ENCODE measurements around the gene CLPTM1L.

The CLPTM1L gene

GRCh38 chr5:1325191-1325741, 19.6 kb downstream of the CLPTM1L start:
- peak; percentile 32 for DNase-seq

- DNase-seq = peak; percentile 30
These were observed 20.1 kb downstream of the CLPTM1L start for GRCh38 chr5:1324719-1325190.

- peak; percentile 30 for DNase-seq
These were observed 20.6 kb downstream of the CLPTM1L start for GRCh38 chr5:1324301-1324700.

DNA sequence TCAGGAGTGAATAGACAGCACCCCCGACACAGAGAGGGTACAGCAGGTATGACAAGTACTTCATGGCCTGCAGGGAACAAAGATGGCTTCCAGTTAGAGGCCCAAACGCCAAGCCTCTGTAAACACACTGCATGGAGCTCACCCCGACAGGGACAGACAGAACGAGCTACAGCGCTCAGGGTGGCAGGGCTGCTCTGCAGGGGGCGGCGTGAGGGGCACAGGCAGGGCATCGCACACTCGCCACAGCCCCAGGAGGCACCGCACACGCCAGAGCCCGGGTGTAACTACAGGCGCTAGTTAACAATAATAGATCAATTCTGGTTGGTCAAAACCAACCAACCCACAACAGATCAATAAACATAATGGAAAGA, 21.1 kb downstream of the CLPTM1L start:
- peak; percentile 28 for DNase-seq

GRCh38 chr5:1322955-1323802, 21.7 kb downstream of the CLPTM1L start:
- DNase-seq = peak; percentile 41

DNA sequence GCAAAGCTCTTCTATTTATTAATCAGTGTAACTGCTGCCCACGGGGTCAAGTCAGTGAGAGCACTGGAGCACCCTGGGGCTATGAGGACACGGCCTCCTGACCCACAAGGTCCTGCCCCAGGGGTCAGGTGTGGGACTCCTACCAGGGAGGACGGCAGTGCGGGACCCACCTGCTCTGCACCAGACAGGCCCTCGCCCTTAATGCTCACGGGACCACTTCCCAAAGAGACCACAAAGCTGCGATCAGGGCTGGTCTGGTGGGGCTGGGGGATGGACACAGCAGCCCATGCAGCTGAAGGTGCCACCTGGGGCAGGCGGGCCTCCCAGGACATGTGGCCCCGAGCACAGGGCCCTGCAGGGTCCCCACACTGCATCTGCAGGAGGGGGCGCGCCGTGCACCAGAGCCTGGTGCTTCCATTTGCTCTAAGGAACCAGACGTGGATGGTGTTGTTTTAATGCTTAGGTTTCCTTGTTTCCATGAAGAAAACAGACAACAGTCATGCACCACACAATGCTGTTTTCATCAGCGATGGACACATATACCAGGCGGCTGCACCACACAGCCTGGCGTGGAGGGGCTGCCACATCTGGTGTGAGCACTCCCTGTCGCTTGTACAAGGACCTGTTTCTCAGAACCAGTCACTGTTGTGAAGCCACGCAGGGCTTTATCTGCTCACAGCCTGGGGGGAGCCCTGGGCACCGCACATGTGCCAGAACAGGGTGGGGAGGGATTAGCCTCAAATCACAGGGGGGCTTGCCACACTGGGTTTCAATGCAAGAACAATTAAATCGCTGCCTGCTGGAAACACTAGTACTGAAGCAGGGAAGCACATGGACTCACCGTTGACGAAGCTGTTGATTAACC, 22.6 kb downstream of the CLPTM1L start:
- DNase-seq = peak; percentile 49

DNA sequence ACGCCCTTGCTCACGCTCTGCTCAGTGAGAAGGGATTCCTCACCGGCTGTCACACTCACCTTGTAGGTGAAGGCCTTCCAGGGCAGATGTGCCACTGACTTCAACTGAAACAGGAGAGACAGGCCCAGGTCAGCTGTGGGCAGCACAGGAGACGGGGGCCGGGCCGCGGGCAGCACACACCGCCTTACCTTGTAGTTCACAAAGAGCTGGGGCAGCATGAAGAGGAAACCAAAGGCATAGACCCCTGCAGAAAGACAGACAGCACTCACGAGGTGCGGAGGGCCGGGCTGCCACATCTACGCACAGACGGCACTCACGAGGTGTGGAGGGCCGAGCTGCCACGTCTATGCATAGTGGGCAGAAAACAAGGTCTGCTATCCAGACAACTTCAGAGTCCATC, 23.3 kb downstream of the CLPTM1L start:
- DNase-seq = peak; percentile 43

- DNase-seq = peak; percentile 40
These were observed 24.2 kb downstream of the CLPTM1L start for GRCh38 chr5:1320436-1321344.

DNA sequence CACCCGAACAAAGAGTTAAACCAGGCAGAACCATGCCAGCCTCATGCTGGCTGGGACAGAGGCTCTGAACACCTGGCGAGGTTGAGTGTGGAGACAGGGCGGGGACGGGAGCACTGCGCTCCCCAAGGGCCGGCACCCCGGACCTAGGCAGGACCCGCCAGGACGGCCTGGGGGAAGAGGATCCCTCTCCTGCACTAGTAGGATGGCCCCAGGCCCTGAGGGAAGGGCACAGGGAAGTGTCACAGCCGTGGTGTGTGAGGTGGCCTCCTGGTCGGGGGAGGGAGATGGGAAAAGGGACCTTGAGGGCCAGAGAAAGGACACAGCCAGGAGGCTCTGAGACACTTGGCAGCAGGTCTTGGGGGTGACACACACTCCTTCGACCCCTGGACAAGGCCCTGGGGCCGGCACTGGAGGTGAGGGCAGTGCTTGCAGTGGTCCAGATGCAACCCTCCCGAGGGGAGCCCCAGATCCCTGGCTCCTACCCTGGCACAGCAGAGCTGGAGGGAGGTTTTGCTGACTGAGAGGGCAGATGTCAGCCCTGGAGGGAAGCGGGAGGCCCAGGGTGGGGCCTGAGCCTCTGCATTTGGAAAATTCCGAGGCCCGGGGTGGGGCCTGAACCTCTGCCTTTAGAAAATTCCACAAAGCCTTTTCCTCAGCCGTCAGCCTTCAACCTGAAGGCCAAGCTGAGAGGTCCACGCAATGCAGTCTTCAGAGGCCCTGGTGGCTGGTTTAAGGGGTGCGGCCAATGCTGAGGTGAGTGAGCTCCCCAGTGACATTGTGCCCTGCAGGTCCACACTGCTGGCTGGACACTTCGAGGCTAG, 25.3 kb downstream of the CLPTM1L start:
- peak; percentile 48 for DNase-seq

GRCh38 chr5:1318659-1319251, 26.1 kb downstream of the CLPTM1L start:
- DNase-seq = peak; percentile 49

DNA sequence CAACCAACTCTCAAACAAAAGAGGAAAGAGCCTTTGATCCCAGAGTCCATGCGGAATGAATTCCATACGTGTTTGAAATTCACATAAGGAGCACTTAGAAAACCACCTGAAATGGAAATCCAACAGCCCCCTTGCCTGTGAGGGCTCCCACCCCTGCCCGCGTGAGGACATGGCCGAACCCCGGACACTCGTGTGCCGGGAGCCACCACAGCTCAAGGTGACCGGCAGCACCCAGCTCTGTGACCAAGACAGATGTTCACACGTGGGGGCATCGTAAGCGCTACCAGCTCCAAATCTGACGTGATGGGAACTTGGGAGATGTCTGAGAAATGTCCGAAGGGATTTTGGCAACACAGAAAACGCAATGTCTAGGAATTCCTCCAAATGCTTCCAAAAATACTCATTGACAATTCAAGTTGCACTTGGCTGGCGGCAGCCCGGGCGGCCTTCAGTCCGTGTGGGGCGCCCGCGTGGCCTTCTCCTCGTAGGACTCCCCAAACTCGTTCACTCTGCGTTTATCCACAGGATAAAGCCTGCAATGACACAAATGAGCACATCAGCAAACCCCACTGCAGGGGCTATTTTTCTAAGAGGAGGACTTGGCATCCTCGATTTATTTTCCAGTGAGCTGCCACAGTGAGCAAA, 26.9 kb downstream of the CLPTM1L start:
- peak; percentile 37 for DNase-seq

DNA sequence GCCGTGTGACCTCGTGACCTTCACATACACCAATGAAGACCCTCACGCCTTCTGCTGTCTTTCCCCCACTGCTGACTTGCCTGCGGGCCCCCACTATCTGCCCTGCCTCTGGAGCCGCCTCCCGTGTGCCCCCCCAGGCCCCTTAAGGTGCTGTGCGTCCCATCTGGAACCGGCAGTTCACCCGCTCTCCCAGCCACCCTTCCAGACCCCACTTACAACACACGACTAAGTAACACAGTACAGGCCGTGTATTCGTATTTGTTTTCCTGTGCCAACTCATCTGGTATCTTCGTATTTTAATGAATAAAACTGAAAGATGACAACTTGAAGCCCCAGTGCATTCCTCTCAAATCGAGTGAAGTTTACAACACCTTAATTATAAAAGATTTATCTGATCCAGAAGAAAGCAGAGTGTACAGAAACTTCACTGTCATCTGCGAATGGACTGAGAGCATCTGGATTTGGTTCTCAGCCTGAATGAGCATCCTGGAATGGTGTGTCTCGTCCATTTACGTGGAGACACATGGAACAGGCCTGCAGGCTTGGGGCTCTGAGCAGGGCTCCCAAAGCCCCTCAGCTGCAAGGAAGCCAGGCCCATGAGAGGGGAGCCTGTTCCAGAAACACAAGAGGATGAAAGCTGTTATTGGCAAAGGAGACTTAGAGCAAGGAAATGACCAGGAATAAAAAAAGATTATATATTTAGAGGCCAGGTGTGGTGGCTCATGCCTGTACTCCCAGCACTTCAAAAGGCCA, 28.1 kb downstream of the CLPTM1L start:
- peak; percentile 48 for DNase-seq

DNA sequence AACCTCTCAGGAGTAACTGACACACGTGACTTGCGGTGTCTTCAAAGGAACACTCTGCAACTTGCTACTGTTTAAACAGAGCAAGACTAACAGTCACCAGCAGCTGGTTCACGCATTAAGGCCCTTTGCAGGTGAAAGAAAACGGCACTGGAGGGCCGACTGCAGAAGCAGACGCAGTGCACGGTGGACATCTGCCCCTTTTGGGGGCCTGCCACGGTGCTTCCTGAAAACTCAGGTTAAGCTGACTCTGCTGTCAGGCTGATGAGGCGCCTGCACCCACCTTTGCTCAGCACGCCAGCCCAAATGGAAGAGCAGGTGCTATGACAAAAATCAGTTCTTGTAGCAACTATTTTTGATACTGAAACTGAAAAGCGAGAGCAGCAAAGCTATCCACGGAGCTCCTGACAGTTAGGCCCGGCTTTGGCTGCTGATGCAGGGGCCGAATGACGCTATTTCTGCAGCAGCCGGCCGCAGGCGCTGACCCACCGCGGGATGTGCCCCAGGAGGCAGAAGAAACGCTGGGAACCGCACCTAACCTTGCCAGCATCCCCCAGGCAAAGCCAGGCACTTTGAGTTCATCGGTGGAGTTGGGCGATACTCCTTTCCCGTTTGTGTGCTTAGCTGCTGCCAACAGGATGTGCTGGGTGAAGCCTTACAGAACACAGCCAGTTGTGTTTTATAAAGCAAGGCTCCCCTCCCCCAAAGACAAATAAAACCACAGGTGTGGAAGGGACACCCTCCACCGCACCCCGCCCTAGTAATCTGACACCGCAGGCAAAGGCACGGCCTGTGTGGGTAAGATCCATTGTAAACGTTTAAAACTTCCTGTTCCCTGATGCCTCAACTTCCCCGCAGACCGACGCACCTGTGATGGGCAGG, 29.0 kb downstream of the CLPTM1L start:
- peak; percentile 69 for DNase-seq

DNA sequence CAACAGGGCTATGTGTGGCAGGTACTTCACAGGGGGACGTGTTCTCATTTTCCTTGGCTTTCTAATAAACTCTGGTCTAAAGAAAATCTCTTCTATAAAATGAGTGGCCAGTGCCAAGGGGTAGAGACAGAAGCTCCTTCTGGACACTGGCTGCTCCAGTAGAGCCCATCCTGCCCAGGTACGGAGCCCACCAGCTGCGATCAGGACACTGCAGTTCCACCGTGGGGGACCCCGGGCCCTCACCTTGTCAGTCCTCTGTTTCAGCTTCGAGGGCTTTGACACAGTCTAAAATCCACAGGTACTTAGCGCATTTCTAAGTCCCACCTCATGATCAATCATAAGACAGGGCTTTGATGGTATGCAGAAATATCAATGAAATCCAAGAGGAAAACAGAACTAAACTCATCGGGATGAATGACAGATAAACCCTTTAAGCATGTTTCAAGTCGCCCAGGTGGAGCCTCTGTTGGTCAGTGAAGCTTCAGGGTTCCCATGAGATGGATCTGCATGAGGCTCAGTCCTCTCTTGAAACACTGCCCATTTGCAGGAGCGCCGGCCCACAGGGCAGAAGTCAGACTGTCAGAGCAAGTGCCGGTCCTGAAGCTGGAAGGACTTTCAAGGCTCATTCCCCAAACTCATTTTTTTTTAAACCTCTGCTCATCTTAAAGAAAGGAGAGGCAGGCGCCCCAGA, 29.7 kb downstream of the CLPTM1L start:
- DNase-seq = peak; percentile 46

DNA sequence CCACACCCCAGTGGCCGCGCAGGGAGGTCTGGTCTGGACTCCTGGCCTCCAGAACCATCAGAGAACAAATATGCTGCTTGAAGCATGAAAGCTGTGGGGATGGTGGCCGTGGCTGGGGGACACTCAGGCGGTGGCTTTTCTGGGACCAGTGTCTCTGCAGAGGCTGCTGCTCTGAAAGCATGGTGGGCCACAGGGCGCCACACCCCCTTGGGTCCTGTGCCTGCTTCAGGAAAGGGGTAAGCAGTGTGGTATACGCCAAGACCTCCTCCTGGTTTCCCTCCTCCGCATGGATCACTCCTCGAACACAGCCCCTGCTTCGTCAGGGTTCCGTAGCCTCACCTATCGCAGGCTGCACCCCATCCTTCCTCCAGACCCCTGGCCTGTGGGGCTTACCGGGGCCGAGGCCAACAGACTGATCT, 30.3 kb downstream of the CLPTM1L start:
- peak; percentile 51 for DNase-seq

GRCh38 chr5:1312993-1313833, 31.7 kb downstream of the CLPTM1L start:
- DNase-seq = peak; percentile 62

DNA sequence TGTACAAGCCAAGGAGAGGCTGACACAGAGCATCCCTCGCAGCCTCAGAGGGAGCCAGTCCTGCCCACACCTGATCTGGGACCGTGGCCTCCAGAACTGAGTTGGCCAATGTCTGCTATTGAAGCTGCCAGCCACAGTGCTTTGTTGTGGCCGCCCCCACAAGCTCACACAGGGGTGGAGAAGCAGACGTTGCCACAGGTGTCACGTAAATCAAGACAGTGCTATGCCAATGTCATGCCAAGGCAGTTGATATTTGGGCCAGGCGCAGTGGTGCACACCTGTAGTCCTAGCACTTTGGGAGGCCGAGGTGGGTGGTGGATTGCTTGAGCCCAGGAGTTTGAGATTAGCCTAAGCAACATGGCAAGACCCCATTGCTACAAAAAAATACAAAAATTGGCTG, 32.7 kb downstream of the CLPTM1L start:
- peak; percentile 56 for DNase-seq

Data from activated CD8-positive, alpha-beta memory T cell treated with anti-CD3 and anti-CD28 coated beads, Interleukin-2, amount 50 U/mL, for 48 hours (primary cell).